Stomach (tissue), 9 donors: ENCODE results near the gene ZNF436. TPM values are rescaled to one million over a fixed set of nuclear protein-coding genes. Genes with fewer than 3 reads are reported as not detected.

Source experiments
- DNase-seq, 2 donors: peaks; one replicate each; pipeline versions ENCODE4 v3.0.0 to v3.0.0-alpha.2; 2013 to 2019
- H3K27ac ChIP-seq, 5 donors: fragments of 200-600 bp in 4 of 5; sonication (generic) in 4 of 5; one replicate each; pipeline ENCODE4 v1.5.1; 2013 to 2019; ENCODE audit warnings: mild to moderate bottlenecking in 1 of 5, moderate library complexity in 1 of 5
- H3K27me3 ChIP-seq, 3 donors: fragments of 200-600 bp; sonication (generic); one replicate each; pipeline ENCODE4 v1.5.1; 2017 to 2019; ENCODE audit warnings: mixed run types in 1 of 3
- H3K36me3 ChIP-seq, 4 donors: fragments of 200-600 bp; sonication (generic); 1 replicate in 3 of 4; 2 replicates in 1 of 4; pipeline ENCODE4 v1.5.1; 2016 to 2019
- H3K4me1 ChIP-seq, 4 donors: fragments of 200-600 bp; sonication (generic); one replicate each; pipeline ENCODE4 v1.5.1; 2016 to 2019
- H3K4me3 ChIP-seq, 4 donors: fragments of 200-600 bp; sonication (generic) in 3 of 4; one replicate each; pipeline ENCODE4 v1.5.1; 2016 to 2019; ENCODE audit warnings: mild to moderate bottlenecking in 1 of 4
- H3K9me3 ChIP-seq, 4 donors: fragments of 200-600 bp; sonication (generic); one replicate each; pipeline ENCODE4 v1.5.1; 2016 to 2019
- CTCF ChIP-seq, 7 experiments: fragments of 450-650 bp in 4 of 7; fragments of 200-600 bp in 3 of 7; sonication (generic) in 3 of 7; IDR thresholded peaks; one replicate each; pipeline ENCODE4 v1.5.1; 2016 to 2019; ENCODE audit warnings: antibody characterized with exemption in 7 of 7, control low read depth in 2 of 7, mild to moderate bottlenecking in 1 of 7
- EP300 ChIP-seq: sonication (generic); formaldehyde crosslinking; IDR thresholded peaks from one replicate; pipeline ENCODE4 v1.6.1; 2017; ENCODE audit warnings: antibody characterized with exemption
- POLR2A ChIP-seq, 4 donors: fragments of 450-650 bp; IDR thresholded peaks; one replicate each; pipeline ENCODE4 v1.6.1; 2016; ENCODE audit warnings: antibody characterized with exemption in 4 of 4, control low read depth in 2 of 4, mild to moderate bottlenecking in 1 of 4, moderate library complexity in 1 of 4
- POLR2AphosphoS5 ChIP-seq, 3 donors: sonication (generic); formaldehyde crosslinking; IDR thresholded peaks; one replicate each; pipeline ENCODE4 v1.6.1; 2016; ENCODE audit warnings: antibody characterized with exemption in 3 of 3
- WGBS, 5 donors: extraction: QIAGEN DNeasy Blood & Tissue Kit in 3 of 5; methylation state at CpG; one replicate each; pipeline versions ENCODE4 v1.1.5 to v1.1.7; 2013 to 2018; 5-methylcytosine and 5-hydroxymethylcytosine counted together
- intact Hi-C: fragments of 100-400 bp; cut with DNase I; formaldehyde crosslinking; loops from one replicate; pipeline ENCODE4 v1.15.1; 2023; ENCODE audit warnings: low total_unique reads
- polyA plus RNA-seq, 3 donors: library from polyadenylated mRNA; stranded (reverse); fragments of 200-250 nt; gene quantifications; one replicate each; pipeline ENCODE4 v1.2.3, GENCODE V29; 2013
- total RNA-seq, 5 donors: library from RNA; depleted of rRNA; stranded (reverse); fragments of >200 nt; gene quantifications; one replicate each; pipeline versions ENCODE4 v1.1.0 to v1.2.3, GENCODE V29; 2014 to 2016
- donor health status: healthy with polysubstance abuse.
- donor health status: Bipolar disorder and iron deficiency.
- donor health status: healthy.

The ZNF436 gene
- total and polyA plus RNA-seq, 8 donors: 3.1 to 29.9 (median 9.3) TPM

- Histone ChIP-seq H3K27ac (peak overlapping the region in 1 of 5 donors; percentile 16), H3K4me3 (no peak overlapping the region), H3K36me3 (peaks cover 0 to 42% (median 27%) of the 10 kb centered on the region in 4 donors), H3K27me3 (no peaks in the 10 kb centered on the region), H3K9me3 (no peaks in the 10 kb centered on the region), H3K4me1 (peaks cover 11 to 27% (median 22%) of the 10 kb centered on the region in 4 donors)
- WGBS, 5 donors: 81 to 91% (median 90%) methylated on average over 7 of the region's 7 CpGs
- TF ChIP-seq POLR2AphosphoS5 (IDR thresholded peaks at IDR 0.05): no peak
- no peak for TF ChIP-seq EP300
- TF ChIP-seq POLR2A (IDR thresholded peaks at IDR 0.05): no peak
- no peak for TF ChIP-seq CTCF (IDR thresholded peaks at IDR 0.05)
- intact Hi-C loops: no loop called here
- no peak for DNase-seq
These were observed 39.2 kb upstream of the ZNF436 start for GRCh38 chr1:23408797-23409290.

- H3K4me3 ChIP-seq: no peak overlapping the region
- H3K27me3 ChIP-seq: no peaks in the 10 kb centered on the region
- H3K27ac ChIP-seq: no peak overlapping the region
- no peak for DNase-seq
- WGBS, 5 donors: 86 to 96% (median 88%) methylated on average over 8 of the region's 8 CpGs
- peaks cover 0 to 38% (median 27%) of the 10 kb centered on the region in 4 donors for H3K36me3 ChIP-seq
- peaks cover 25 to 44% (median 37%) of the 10 kb centered on the region in 4 donors for H3K4me1 ChIP-seq
- intact Hi-C loops: no loop called here
- no peaks in the 10 kb centered on the region for H3K9me3 ChIP-seq
- TF ChIP-seq POLR2A (IDR thresholded peaks at IDR 0.05): no peak
- no peak for TF ChIP-seq CTCF (IDR thresholded peaks at IDR 0.05)
- TF ChIP-seq EP300: no peak
- TF ChIP-seq POLR2AphosphoS5 (IDR thresholded peaks at IDR 0.05): no peak
These were observed 37.5 kb upstream of the ZNF436 start for GRCh38 chr1:23407016-23407630.

- H3K27me3 ChIP-seq: no peaks in the 10 kb centered on the region
- no peaks in the 10 kb centered on the region for H3K9me3 ChIP-seq
- TF ChIP-seq POLR2AphosphoS5 (IDR thresholded peaks at IDR 0.05): no peak
- no peak for TF ChIP-seq CTCF (IDR thresholded peaks at IDR 0.05)
- no peak for TF ChIP-seq POLR2A (IDR thresholded peaks at IDR 0.05)
- no peak for TF ChIP-seq EP300
- WGBS, 5 donors: 78 to 88% (median 82%) methylated on average over 3 of the region's 3 CpGs
- H3K27ac ChIP-seq: peak overlapping the region in 3 of 5 donors; percentile 38 to 84 (median 78)
- intact Hi-C loops: no loop called here
- H3K4me3 ChIP-seq: no peak overlapping the region
- no peak for DNase-seq
- H3K4me1 ChIP-seq: peaks cover 25 to 36% (median 32%) of the 10 kb centered on the region in 4 donors
- peaks cover 0 to 38% (median 26%) of the 10 kb centered on the region in 4 donors for H3K36me3 ChIP-seq
These were observed 36.3 kb upstream of the ZNF436 start for GRCh38 chr1:23405946-23406345.

GRCh38 chr1:23403735-23404486 is 34.3 kb upstream of the ZNF436 start:
- Histone ChIP-seq H3K27ac (peak overlapping the region; percentile 28 to 84 (median 73)), H3K36me3 (peaks cover 0 to 36% (median 21%) of the 10 kb centered on the region in 4 donors), H3K4me1 (peaks cover 25 to 41% (median 38%) of the 10 kb centered on the region in 4 donors), H3K27me3 (no peaks in the 10 kb centered on the region), H3K9me3 (no peaks in the 10 kb centered on the region), H3K4me3 (peak overlapping the region in 1 of 4 donors; percentile 8)
- intact Hi-C loops: no loop called here
- DNase-seq: peak; percentile 94 to 97
- WGBS, 5 donors: 5 to 6% (median 6%) methylated on average over 13 to 19 of the region's 19 CpGs
- TF ChIP-seq CTCF (IDR thresholded peaks at IDR 0.05) (peak in 6 of 7 experiments; percentile 52 to 98 (median 94)), POLR2A (IDR thresholded peaks at IDR 0.05) (no peak), EP300 (no peak), POLR2AphosphoS5 (IDR thresholded peaks at IDR 0.05) (peak; percentile 24 to 80 (median 55))
